Measurements from ENCODE around the gene ZFP69B.

ZFP69B gene

GRCh38 chr1:40405812-40406211, 44.5 kb upstream of the ZFP69B start (continued):
- no peak for TF ChIP-seq ZNF692 (tag by site-specific recombination; IDR thresholded peaks at IDR 0.05)
- no peak for TF ChIP-seq ZNF571 (tag by site-specific recombination; IDR thresholded peaks at IDR 0.05)
- TF ChIP-seq ZNF341 (tag by site-specific recombination; IDR thresholded peaks at IDR 0.05; ENCODE audit: low read depth) = no peak
- no peak for TF ChIP-seq ZNF677 (tag by site-specific recombination; IDR thresholded peaks at IDR 0.05)
- TF ChIP-seq TRIM28 (IDR thresholded peaks at IDR 0.05; ENCODE audit: borderline replicate concordance, low read length) = peak; percentile 14; the same call in 1 of the 2 replicates
- TF ChIP-seq GLI4 (tag by site-specific recombination; IDR thresholded peaks at IDR 0.05) = no peak
- peak; percentile 45; the same call in 1 of the 2 replicates for TF ChIP-seq OVOL3 (tag by site-specific recombination; IDR thresholded peaks at IDR 0.05)
- no peak for TF ChIP-seq RBAK (tag by site-specific recombination; IDR thresholded peaks at IDR 0.05)
- no peak for TF ChIP-seq EGR2 (tag by site-specific recombination; IDR thresholded peaks at IDR 0.05; ENCODE audit: low read depth)
- TF ChIP-seq ZNF335 (tag by site-specific recombination; conservative IDR thresholded peaks at IDR 0.05) = no peak
- TF ChIP-seq HOXA7 (CRISPR knock-in tag; IDR thresholded peaks at IDR 0.05; ENCODE audit: borderline replicate concordance) = no peak
- no peak for TF ChIP-seq TSHZ1 (tag by site-specific recombination; IDR thresholded peaks at IDR 0.05; ENCODE audit: borderline replicate concordance)
- TF ChIP-seq ELK4 (IDR thresholded peaks at IDR 0.05; ENCODE audit: borderline replicate concordance, low read depth, low read length) = no peak
- peak; percentile 75 for TF ChIP-seq ZBTB44 (tag by site-specific recombination; IDR thresholded peaks at IDR 0.05)
- no peak for TF ChIP-seq KLF9 (tag by site-specific recombination; IDR thresholded peaks at IDR 0.05; ENCODE audit: low read depth)
- TF ChIP-seq ZNF501 (tag by site-specific recombination; IDR thresholded peaks at IDR 0.05) = no peak
- no peak for TF ChIP-seq REST (tag by site-specific recombination; IDR thresholded peaks at IDR 0.05)
- TF ChIP-seq ZSCAN23 (tag by site-specific recombination; IDR thresholded peaks at IDR 0.05) = no peak
- no peak for TF ChIP-seq ZNF394 (tag by site-specific recombination; IDR thresholded peaks at IDR 0.05; ENCODE audit: borderline replicate concordance)
- TF ChIP-seq ZBTB20 (tag by site-specific recombination; IDR thresholded peaks at IDR 0.05) = no peak
- TF ChIP-seq ZNF488 (tag by site-specific recombination; IDR thresholded peaks at IDR 0.05) = no peak
- 0 out of 2 replicates have a peak, but pooled peaks have one; percentile 14 for TF ChIP-seq WT1 (tag by site-specific recombination; IDR thresholded peaks at IDR 0.05)
- TF ChIP-seq ZNF169 (tag by site-specific recombination; IDR thresholded peaks at IDR 0.05) = no peak
- no peak for TF ChIP-seq ZNF174 (tag by site-specific recombination; IDR thresholded peaks at IDR 0.05)
- no peak for TF ChIP-seq ZNF544 (tag by site-specific recombination; IDR thresholded peaks at IDR 0.05)
- TF ChIP-seq INSM2 (tag by site-specific recombination; IDR thresholded peaks at IDR 0.05) = no peak
- no peak for TF ChIP-seq ZNF114 (tag by site-specific recombination; IDR thresholded peaks at IDR 0.05)
- no peak for TF ChIP-seq ZNF560 (tag by site-specific recombination; IDR thresholded peaks at IDR 0.05; ENCODE audit: borderline replicate concordance)
